HG02588 (cell line): Measurements from ENCODE around the gene MANBA.
"Not testable (repeated sequence)": the region's sequence is repeated elsewhere in the genome, so short reads cannot be mapped to it uniquely, and the experiment has no call there.

ENCODE experiments used
- ATAC-seq: cut with Tn5 transposase; IDR thresholded peaks from one replicate; pipeline ENCODE4 v1.9.1; 2021; ENCODE audit warnings: mild to moderate bottlenecking, moderate library complexity; ENCODE audit not compliant: unreplicated experiment

MANBA gene

GRCh38 chr4:102625232-102625930 lies 135.4 kb downstream of the MANBA start:
- ATAC-seq = peak; percentile 90

- ATAC-seq = no peak
Measured at GRCh38 chr4:102624505-102624904, 136.3 kb downstream of the MANBA start.

GRCh38 chr4:102623622-102624021 lies 137.1 kb downstream of the MANBA start:
- ATAC-seq = no peak

GRCh38 chr4:102620697-102621497 lies 139.9 kb downstream of the MANBA start:
- ATAC-seq = peak; percentile 39

GRCh38 chr4:102619776-102620631 lies 140.8 kb downstream of the MANBA start:
- not testable (repeated sequence) for ATAC-seq

GRCh38 chr4:102619021-102619420 lies 141.7 kb downstream of the MANBA start:
- ATAC-seq = peak; percentile 37

- no peak for ATAC-seq
Measured at GRCh38 chr4:102616636-102617035, 144.1 kb downstream of the MANBA start.

GRCh38 chr4:102614801-102615200 lies 146.0 kb downstream of the MANBA start:
- no peak for ATAC-seq

- no peak for ATAC-seq
Measured at GRCh38 chr4:102612824-102613366, 147.9 kb downstream of the MANBA start.

GRCh38 chr4:102612210-102612609 lies 148.6 kb downstream of the MANBA start:
- no peak for ATAC-seq

GRCh38 chr4:102610476-102610875 lies 150.3 kb downstream of the MANBA start:
- no peak for ATAC-seq

- ATAC-seq = no peak
Measured at GRCh38 chr4:102610007-102610406, 150.8 kb downstream of the MANBA start.

GRCh38 chr4:102608190-102608589 lies 152.6 kb downstream of the MANBA start:
- no peak for ATAC-seq

GRCh38 chr4:102606846-102607450 lies 153.8 kb downstream of the MANBA start:
- ATAC-seq = no peak

- ATAC-seq = no peak
Measured at GRCh38 chr4:102606261-102606660, 154.5 kb downstream of the MANBA start.

GRCh38 chr4:102604222-102604940 lies 156.4 kb downstream of the MANBA start:
- no peak for ATAC-seq

GRCh38 chr4:102601586-102602227 lies 159.1 kb downstream of the MANBA start:
- no peak for ATAC-seq

GRCh38 chr4:102600689-102601088 lies 160.1 kb downstream of the MANBA start:
- ATAC-seq = no peak

- ATAC-seq = no peak
Measured at GRCh38 chr4:102599886-102600285, 160.9 kb downstream of the MANBA start.
